ENCODE measurements around the gene CEP95. TPM values are rescaled to one million over a fixed set of nuclear protein-coding genes. Genes with fewer than 3 reads are reported as not detected.

Gene CEP95
- total RNA-seq, 4 donors from 2014 or later, result 6.5 to 18.8 (median 17.7) TPM

- no peaks in the 10 kb centered on the region for H3K9me3 ChIP-seq
- H3K27ac ChIP-seq, result no peak overlapping the region
- no peaks in the 10 kb centered on the region for H3K27me3 ChIP-seq
- intact Hi-C loops (cut with DNase I; ENCODE audit: low total_unique reads) (no loop called here), in situ Hi-C loops (cut with MboI; ENCODE audit: low sequenced_read_pairs in 4 of 4) (no loop called here)
- ATAC-seq (no peak), DNase-seq (no peak)
- no peaks in the 10 kb centered on the region for H3K4me1 ChIP-seq
- H3K36me3 ChIP-seq, result no peaks in the 10 kb centered on the region
- no peak overlapping the region for H3K4me3 ChIP-seq
- TF ChIP-seq POLR2A (IDR thresholded peaks at IDR 0.05) (no peak), CTCF (IDR thresholded peaks at IDR 0.05 in 4 of 5, conservative IDR thresholded peaks at IDR 0.05 in 1 of 5) (no peak)
Observed at GRCh38 chr17:64472564-64472963, 34.2 kb upstream of the CEP95 start.

- in situ Hi-C loops (cut with MboI; ENCODE audit: low sequenced_read_pairs in 4 of 4) (no loop called here), intact Hi-C loops (cut with DNase I; ENCODE audit: low total_unique reads) (no loop called here)
- no peak for DNase-seq
- no peak for ATAC-seq
- no peak for TF ChIP-seq CTCF (IDR thresholded peaks at IDR 0.05 in 4 of 5, conservative IDR thresholded peaks at IDR 0.05 in 1 of 5)
- no peak for TF ChIP-seq POLR2A (IDR thresholded peaks at IDR 0.05)
- Histone ChIP-seq H3K9me3 (no peaks in the 10 kb centered on the region), H3K27me3 (no peaks in the 10 kb centered on the region), H3K4me1 (no peaks in the 10 kb centered on the region), H3K27ac (no peak overlapping the region), H3K36me3 (peaks cover 0 to 42% of the 10 kb centered on the region in 2 donors), H3K4me3 (no peak overlapping the region)
Observed at GRCh38 chr17:64477849-64478248, 28.9 kb upstream of the CEP95 start.

- TF ChIP-seq CTCF (IDR thresholded peaks at IDR 0.05 in 4 of 5, conservative IDR thresholded peaks at IDR 0.05 in 1 of 5) (no peak), POLR2A (IDR thresholded peaks at IDR 0.05) (no peak)
- intact Hi-C loops (cut with DNase I; ENCODE audit: low total_unique reads) (no loop called here), in situ Hi-C loops (cut with MboI; ENCODE audit: low sequenced_read_pairs in 4 of 4) (no loop called here)
- Histone ChIP-seq H3K36me3 (peaks cover 0 to 69% of the 10 kb centered on the region in 2 donors), H3K4me1 (no peaks in the 10 kb centered on the region), H3K27ac (no peak overlapping the region), H3K9me3 (no peaks in the 10 kb centered on the region), H3K27me3 (no peaks in the 10 kb centered on the region), H3K4me3 (no peak overlapping the region)
- ATAC-seq, result no peak
- no peak for DNase-seq
Observed at GRCh38 chr17:64480951-64481350, 25.8 kb upstream of the CEP95 start.

GRCh38 chr17:64484380-64484779 lies 22.4 kb upstream of the CEP95 start:
- Histone ChIP-seq H3K27ac (no peak overlapping the region), H3K4me1 (no peaks in the 10 kb centered on the region), H3K4me3 (no peak overlapping the region), H3K9me3 (no peaks in the 10 kb centered on the region), H3K27me3 (no peaks in the 10 kb centered on the region), H3K36me3 (peaks cover 0 to 67% of the 10 kb centered on the region in 2 donors)
- no peak for DNase-seq
- TF ChIP-seq CTCF (IDR thresholded peaks at IDR 0.05 in 4 of 5, conservative IDR thresholded peaks at IDR 0.05 in 1 of 5) (no peak), POLR2A (IDR thresholded peaks at IDR 0.05) (no peak)
- ATAC-seq, result no peak
- intact Hi-C loops (cut with DNase I; ENCODE audit: low total_unique reads) (no loop called here), in situ Hi-C loops (cut with MboI; ENCODE audit: low sequenced_read_pairs in 4 of 4) (no loop called here)

- Histone ChIP-seq H3K9me3 (no peaks in the 10 kb centered on the region), H3K27me3 (no peaks in the 10 kb centered on the region), H3K36me3 (peaks cover 0 to 51% of the 10 kb centered on the region in 2 donors), H3K4me1 (no peaks in the 10 kb centered on the region), H3K4me3 (no peak overlapping the region), H3K27ac (no peak overlapping the region)
- intact Hi-C loops (cut with DNase I; ENCODE audit: low total_unique reads) (no loop called here), in situ Hi-C loops (cut with MboI; ENCODE audit: low sequenced_read_pairs in 4 of 4) (no loop called here)
- no peak for DNase-seq
- no peak for ATAC-seq
- no peak for TF ChIP-seq CTCF (IDR thresholded peaks at IDR 0.05 in 4 of 5, conservative IDR thresholded peaks at IDR 0.05 in 1 of 5)
- TF ChIP-seq POLR2A (IDR thresholded peaks at IDR 0.05), result no peak
Observed at GRCh38 chr17:64488301-64488700, 18.5 kb upstream of the CEP95 start.
